KMS-11 (cell line): ENCODE results near the gene DNAAF1.

Source experiments
- H2AFZ ChIP-seq: fragments of 200-600 bp; sonication (generic); 2 replicates; pipeline ENCODE4 v1.6.1; 2016; ENCODE audit warnings: antibody characterized with exemption, mixed run types, low read depth
- H3K27ac ChIP-seq: fragments of 200-600 bp; sonication (generic); 2 replicates; pipeline ENCODE4 v1.6.1; 2016; ENCODE audit warnings: mild to moderate bottlenecking, mixed run types
- H3K27me3 ChIP-seq: fragments of 200-600 bp; sonication (generic); 2 replicates; pipeline ENCODE4 v1.6.1; 2017; ENCODE audit warnings: mild to moderate bottlenecking, low read depth, mixed run types, moderate library complexity; ENCODE audit not compliant: insufficient read depth
- H3K36me3 ChIP-seq: fragments of 200-600 bp; sonication (generic); 2 replicates; pipeline ENCODE4 v1.6.1; 2017; ENCODE audit warnings: mild to moderate bottlenecking, mixed run types; ENCODE audit not compliant: insufficient read depth
- H3K4me1 ChIP-seq: fragments of 200-600 bp; sonication (generic); 2 replicates; pipeline ENCODE4 v1.6.1; 2016; ENCODE audit warnings: mild to moderate bottlenecking, low read depth, mixed run types; ENCODE audit not compliant: poor library complexity, severe bottlenecking
- H3K4me2 ChIP-seq: fragments of 200-600 bp; sonication (generic); 2 replicates; pipeline ENCODE4 v1.7.0; 2016; ENCODE audit warnings: mild to moderate bottlenecking, mixed run types
- H3K4me3 ChIP-seq: fragments of 200-600 bp; sonication (generic); IDR thresholded peaks from 2 replicates; pipeline ENCODE4 v1.6.1; 2017; ENCODE audit warnings: low read depth, low read length, mixed read lengths; ENCODE audit not compliant: insufficient read depth
- H3K79me2 ChIP-seq: fragments of 200-600 bp; sonication (generic); 2 replicates; pipeline ENCODE4 v1.6.1; 2016; ENCODE audit warnings: low read depth, mixed run types; ENCODE audit not compliant: insufficient read depth
- H3K9ac ChIP-seq: fragments of 200-600 bp; sonication (generic); 2 replicates; pipeline ENCODE4 v1.6.1; 2016; ENCODE audit warnings: mild to moderate bottlenecking, mixed run types
- H4K20me1 ChIP-seq: fragments of 200-600 bp; sonication (generic); 2 replicates; pipeline ENCODE4 v1.6.1; 2016; ENCODE audit warnings: mild to moderate bottlenecking, mixed run types; ENCODE audit not compliant: insufficient read depth
- TF ChIP-seq, protein P1 (sequence below): fragments of 200-600 bp; sonication (generic); conservative IDR thresholded peaks from 2 replicates; pipeline ENCODE4 v1.6.1; 2017; ENCODE audit warnings: low read depth, mild to moderate bottlenecking, antibody characterized with exemption, low read length, moderate library complexity, mixed read lengths

The DNAAF1 gene

GRCh38 chr16:84119368-84119767 is 25.7 kb upstream of the DNAAF1 start:
- Histone ChIP-seq H3K27me3 (no peaks in the 10 kb centered on the region), H4K20me1 (no peaks in the 10 kb centered on the region), H3K27ac (no peak overlapping the region), H3K79me2 (peaks cover 19% of the 10 kb centered on the region), H3K36me3 (no peaks in the 10 kb centered on the region; the same call in 1 of the 2 replicates), H2AFZ (no peak overlapping the region), H3K4me3 (no peak overlapping the region), H3K9ac (no peak overlapping the region), H3K4me2 (no peak overlapping the region), H3K4me1 (peaks cover 23% of the 10 kb centered on the region)
- TF ChIP-seq, protein P1, sequence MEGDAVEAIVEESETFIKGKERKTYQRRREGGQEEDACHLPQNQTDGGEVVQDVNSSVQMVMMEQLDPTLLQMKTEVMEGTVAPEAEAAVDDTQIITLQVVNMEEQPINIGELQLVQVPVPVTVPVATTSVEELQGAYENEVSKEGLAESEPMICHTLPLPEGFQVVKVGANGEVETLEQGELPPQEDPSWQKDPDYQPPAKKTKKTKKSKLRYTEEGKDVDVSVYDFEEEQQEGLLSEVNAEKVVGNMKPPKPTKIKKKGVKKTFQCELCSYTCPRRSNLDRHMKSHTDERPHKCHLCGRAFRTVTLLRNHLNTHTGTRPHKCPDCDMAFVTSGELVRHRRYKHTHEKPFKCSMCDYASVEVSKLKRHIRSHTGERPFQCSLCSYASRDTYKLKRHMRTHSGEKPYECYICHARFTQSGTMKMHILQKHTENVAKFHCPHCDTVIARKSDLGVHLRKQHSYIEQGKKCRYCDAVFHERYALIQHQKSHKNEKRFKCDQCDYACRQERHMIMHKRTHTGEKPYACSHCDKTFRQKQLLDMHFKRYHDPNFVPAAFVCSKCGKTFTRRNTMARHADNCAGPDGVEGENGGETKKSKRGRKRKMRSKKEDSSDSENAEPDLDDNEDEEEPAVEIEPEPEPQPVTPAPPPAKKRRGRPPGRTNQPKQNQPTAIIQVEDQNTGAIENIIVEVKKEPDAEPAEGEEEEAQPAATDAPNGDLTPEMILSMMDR: no peak

DNA sequence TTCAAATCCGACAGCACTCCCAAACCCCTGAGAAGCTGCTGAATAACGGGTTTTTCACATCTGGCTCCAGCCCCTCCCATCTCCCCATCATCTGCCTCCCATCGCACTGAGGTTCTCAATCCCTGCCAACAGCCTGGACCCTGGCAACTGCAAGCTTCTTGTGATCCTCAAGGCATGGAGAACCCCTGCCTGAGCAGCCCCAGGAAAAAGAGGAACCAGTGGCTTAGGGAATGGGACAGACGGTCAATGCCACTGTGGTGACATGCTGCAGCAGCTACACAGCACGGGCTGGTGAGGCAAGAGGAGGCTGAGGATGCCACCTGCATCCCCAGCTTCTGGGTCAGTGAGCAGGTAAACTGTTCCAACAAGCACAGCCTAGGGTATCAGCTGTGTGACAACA is 25.1 kb upstream of the DNAAF1 start:
- H3K4me1 ChIP-seq: peaks cover 26% of the 10 kb centered on the region
- H3K27me3 ChIP-seq: no peaks in the 10 kb centered on the region
- no peak overlapping the region for H2AFZ ChIP-seq
- TF ChIP-seq, protein P1: no peak
- no peak overlapping the region for H3K9ac ChIP-seq
- H3K79me2 ChIP-seq: peaks cover 12% of the 10 kb centered on the region
- H3K27ac ChIP-seq: no peak overlapping the region
- H3K4me2 ChIP-seq: no peak overlapping the region
- no peaks in the 10 kb centered on the region; the same call in 1 of the 2 replicates for H3K36me3 ChIP-seq
- H4K20me1 ChIP-seq: no peaks in the 10 kb centered on the region
- no peak overlapping the region for H3K4me3 ChIP-seq

DNA sequence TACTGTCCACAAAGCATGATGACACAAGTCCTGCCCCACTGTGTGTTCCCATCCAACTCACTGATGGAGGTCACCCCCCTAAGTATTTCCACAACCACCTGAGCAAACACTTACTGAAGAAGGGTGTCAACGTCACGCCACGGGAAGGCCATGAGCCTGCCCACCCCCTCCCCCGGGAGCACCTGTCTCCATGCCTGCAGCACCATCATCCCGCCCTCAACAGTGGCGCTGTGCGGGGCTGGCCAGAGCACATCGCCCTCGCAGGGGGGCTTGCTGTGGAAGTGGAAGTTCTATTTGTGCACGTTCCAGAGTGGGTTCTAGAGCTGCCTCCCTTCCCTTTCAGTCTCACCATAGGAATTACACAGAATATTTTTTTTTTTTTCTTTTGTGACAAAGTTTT is 24.1 kb upstream of the DNAAF1 start:
- Histone ChIP-seq H3K4me3 (no peak overlapping the region), H3K27ac (no peak overlapping the region), H3K9ac (no peak overlapping the region), H3K36me3 (no peaks in the 10 kb centered on the region; the same call in 1 of the 2 replicates), H3K4me2 (no peak overlapping the region), H4K20me1 (no peaks in the 10 kb centered on the region), H2AFZ (no peak overlapping the region), H3K27me3 (no peaks in the 10 kb centered on the region), H3K4me1 (peaks cover 19% of the 10 kb centered on the region), H3K79me2 (peaks cover 2% of the 10 kb centered on the region; the same call in 1 of the 2 replicates)
- TF ChIP-seq, protein P1: no peak

GRCh38 chr16:84124257-84125073 is 20.6 kb upstream of the DNAAF1 start:
- H3K27ac ChIP-seq: no peak overlapping the region
- H3K4me3 ChIP-seq: no peak overlapping the region
- no peaks in the 10 kb centered on the region for H4K20me1 ChIP-seq
- no peak overlapping the region for H3K9ac ChIP-seq
- H3K4me2 ChIP-seq: no peak overlapping the region
- peaks cover 20% of the 10 kb centered on the region for H3K4me1 ChIP-seq
- TF ChIP-seq, protein P1: no peak
- H3K27me3 ChIP-seq: no peaks in the 10 kb centered on the region
- H3K36me3 ChIP-seq: no peaks in the 10 kb centered on the region; the same call in 1 of the 2 replicates
- no peaks in the 10 kb centered on the region for H3K79me2 ChIP-seq
- no peak overlapping the region for H2AFZ ChIP-seq
